Esophagus squamous epithelium (tissue), 4 donors: ENCODE results near the gene PLD5.

Experiments
- CTCF ChIP-seq, 6 experiments: fragments of 450-650 bp in 4 of 6; fragments of 200-600 bp in 2 of 6; sonication (generic) in 2 of 6; IDR thresholded peaks; one replicate each; pipeline ENCODE4 v1.5.1; 2016 to 2019; ENCODE audit warnings: antibody characterized with exemption in 6 of 6, mild to moderate bottlenecking in 4 of 6, moderate library complexity in 4 of 6
- POLR2A ChIP-seq, 4 donors: fragments of 450-650 bp; IDR thresholded peaks; one replicate each; pipeline ENCODE4 v1.6.1; 2017; ENCODE audit warnings: antibody characterized with exemption in 4 of 4, mild to moderate bottlenecking in 4 of 4, moderate library complexity in 3 of 4

- TF ChIP-seq CTCF (IDR thresholded peaks at IDR 0.05) (no peak), POLR2A (IDR thresholded peaks at IDR 0.05) (no peak)
These were observed 284.4 kb downstream of the PLD5 start for GRCh38 chr1:242240077-242240476.
